HAP-1 (cell line): ENCODE results near the gene MDFI.

Source experiments
- DNase-seq, 2 experiments: peaks; one replicate each; pipeline ENCODE4 v3.0.0-alpha.2; 2016 to 2020; ENCODE audit warnings: low spot score in 2 of 2
- H3K27me3 ChIP-seq: fragments of 250-450 bp; sonication (Bioruptor Pico); 2 replicates; pipeline ENCODE4 v1.5.1; 2020; ENCODE audit warnings: low read depth, mild to moderate bottlenecking, moderate library complexity
- H3K36me3 ChIP-seq: fragments of 250-450 bp; sonication (Bioruptor Pico); replicated peaks from 2 replicates; pipeline ENCODE4 v1.5.1; 2020; ENCODE audit warnings: mild to moderate bottlenecking
- H3K4me1 ChIP-seq: fragments of 250-450 bp; sonication (Bioruptor Pico); 2 replicates; pipeline ENCODE4 v1.5.1; 2020; ENCODE audit warnings: mild to moderate bottlenecking
- H3K4me3 ChIP-seq: fragments of 250-450 bp; sonication (Bioruptor Pico); 2 replicates; pipeline ENCODE4 v1.5.1; 2020; ENCODE audit warnings: mild to moderate bottlenecking, moderate library complexity
- H3K9me3 ChIP-seq: fragments of 250-450 bp; sonication (Bioruptor Pico); 2 replicates; pipeline ENCODE4 v1.5.1; 2020; ENCODE audit warnings: mild to moderate bottlenecking, moderate library complexity
- in situ Hi-C: fragments of 300-500 bp; cut with MboI; formaldehyde crosslinking; loops from 3 replicates; pipeline ENCODE4 v1.14.3; 2020; ENCODE audit warnings: low sequenced_read_pairs, inconsistent platforms, mixed read lengths

MDFI gene

GRCh38 chr6:41702089-41702745, 63.9 kb downstream of the MDFI start:
- H3K27me3 ChIP-seq, result no peaks in the 10 kb centered on the region; the same call in 1 of the 2 replicates
- in situ Hi-C loops, result no loop called here
- no peak for DNase-seq
- no peaks in the 10 kb centered on the region for H3K9me3 ChIP-seq
- H3K4me1 ChIP-seq, result no peaks in the 10 kb centered on the region
- H3K36me3 ChIP-seq, result no peaks in the 10 kb centered on the region
- H3K4me3 ChIP-seq, result no peak overlapping the region

- in situ Hi-C loops, result no loop called here
- Histone ChIP-seq H3K4me3 (no peak overlapping the region), H3K9me3 (no peaks in the 10 kb centered on the region), H3K36me3 (no peaks in the 10 kb centered on the region), H3K4me1 (no peaks in the 10 kb centered on the region), H3K27me3 (no peaks in the 10 kb centered on the region)
- DNase-seq, result no peak
Observed at GRCh38 chr6:41702771-41703494, 64.7 kb downstream of the MDFI start.
